GM10847 (cell line): ENCODE results near the gene SPATA33.

ENCODE experiments used
- POLR2A ChIP-seq: IDR thresholded peaks from 2 replicates; pipeline ENCODE4 v1.6.1; 2011; ENCODE audit not compliant: insufficient read length; ENCODE audit errors: extremely low read depth

The SPATA33 gene

DNA sequence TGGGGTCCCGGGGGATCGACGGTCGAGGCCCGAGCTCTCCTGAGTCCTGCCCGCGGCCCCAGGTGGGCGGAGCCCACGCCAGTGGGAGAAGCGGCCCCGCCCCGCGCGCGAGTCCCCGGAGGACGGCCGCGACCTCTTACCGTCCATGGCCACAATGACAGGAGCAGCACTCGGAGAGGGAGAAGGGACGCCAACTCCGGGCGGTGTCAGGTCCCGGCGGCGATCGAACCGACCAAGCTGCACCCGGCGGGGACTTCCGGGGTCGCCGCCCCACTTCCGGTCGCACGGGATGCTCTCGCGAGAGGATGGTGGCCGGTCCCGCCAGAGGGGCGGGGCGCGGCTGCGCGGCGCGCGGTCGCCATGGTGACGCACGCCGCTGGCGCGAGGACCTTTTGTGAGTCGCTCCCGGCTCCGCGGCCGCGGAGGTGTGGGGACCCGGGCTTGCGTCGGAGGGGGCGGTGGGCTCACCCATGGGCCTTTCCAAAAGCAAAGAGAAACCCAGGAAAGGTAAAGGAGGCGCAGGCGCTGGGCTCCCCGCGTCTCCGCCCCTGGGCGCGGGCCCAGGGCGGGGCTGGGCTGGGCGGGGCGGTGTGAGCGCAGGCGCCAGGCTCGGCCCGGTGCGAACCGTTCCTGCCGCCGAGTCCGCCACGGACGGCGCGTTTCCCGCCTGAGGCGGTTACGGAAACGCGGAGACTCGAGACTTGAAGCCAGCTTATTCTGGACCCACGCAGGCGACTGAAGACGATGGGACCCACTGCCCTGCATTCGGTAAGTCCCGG lies at the start of gene SPATA33, which contains the start of gene CHMP1A:
Gene SPATA33 (plus strand): TSS at position 395 of the 779 bp plus-strand sequence. CDS start 76 bp downstream, at position 471.
Gene CHMP1A (minus strand): TSS at position 267 of the 779 bp plus-strand sequence. CDS start 120 bp downstream, at position 147.
- peak; percentile 89 for TF ChIP-seq POLR2A

DNA sequence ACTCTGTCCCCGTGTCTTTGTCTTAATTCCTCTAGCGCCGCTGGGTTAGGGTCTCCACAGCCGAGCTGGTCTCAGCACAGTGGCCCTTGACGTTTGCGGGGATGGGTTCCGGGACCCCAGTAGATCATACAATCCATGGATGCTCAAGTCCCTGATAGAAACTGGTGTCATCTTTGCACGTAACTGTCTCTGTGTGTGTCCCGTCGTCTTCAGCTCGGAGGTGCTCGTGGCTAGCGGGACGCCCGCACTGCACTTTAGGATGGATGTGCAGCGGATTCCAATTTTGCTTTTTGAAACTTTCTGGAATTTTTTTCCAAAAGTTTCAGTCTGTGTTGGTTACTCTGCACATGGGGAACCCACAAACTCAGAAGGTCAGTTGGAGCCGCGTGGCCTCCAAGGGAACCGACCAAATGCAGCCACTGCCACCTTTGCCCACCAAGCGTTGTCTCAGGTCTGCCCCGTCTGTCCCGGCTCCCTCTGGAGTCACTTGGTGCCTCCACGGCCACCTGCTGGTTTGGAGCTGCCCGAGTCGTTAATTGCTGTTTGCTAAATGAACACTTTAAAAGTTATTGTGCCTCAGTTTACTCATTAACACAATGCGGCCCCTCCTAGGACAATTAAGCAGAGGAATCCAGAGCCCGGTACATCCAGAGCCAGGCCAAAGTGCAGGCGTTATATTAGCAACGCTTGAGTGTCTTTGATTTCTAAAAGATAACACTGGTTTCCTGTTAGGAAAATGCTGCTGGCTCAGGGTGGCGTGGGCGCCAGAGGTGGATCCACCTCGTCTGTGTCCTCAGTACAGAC lies 49.5 kb upstream of the SPATA33 start:
- TF ChIP-seq POLR2A = no peak

DNA sequence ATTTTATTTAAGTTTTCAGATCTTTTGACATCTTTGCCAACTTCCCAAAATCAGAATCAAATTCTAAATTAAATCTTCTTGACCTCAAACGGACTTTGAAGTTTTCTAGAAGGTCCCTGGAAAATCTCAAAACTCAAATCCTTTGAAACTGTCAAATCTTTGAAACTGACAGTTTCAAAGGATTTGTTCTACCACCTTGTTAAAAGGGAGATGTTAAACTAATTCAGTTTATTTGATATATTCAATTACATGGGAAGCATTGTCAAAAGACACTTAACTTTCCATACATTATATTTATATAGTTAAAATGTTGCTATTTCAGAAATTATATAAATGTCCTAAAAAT lies 47.6 kb upstream of the SPATA33 start:
- TF ChIP-seq POLR2A = no peak

DNA sequence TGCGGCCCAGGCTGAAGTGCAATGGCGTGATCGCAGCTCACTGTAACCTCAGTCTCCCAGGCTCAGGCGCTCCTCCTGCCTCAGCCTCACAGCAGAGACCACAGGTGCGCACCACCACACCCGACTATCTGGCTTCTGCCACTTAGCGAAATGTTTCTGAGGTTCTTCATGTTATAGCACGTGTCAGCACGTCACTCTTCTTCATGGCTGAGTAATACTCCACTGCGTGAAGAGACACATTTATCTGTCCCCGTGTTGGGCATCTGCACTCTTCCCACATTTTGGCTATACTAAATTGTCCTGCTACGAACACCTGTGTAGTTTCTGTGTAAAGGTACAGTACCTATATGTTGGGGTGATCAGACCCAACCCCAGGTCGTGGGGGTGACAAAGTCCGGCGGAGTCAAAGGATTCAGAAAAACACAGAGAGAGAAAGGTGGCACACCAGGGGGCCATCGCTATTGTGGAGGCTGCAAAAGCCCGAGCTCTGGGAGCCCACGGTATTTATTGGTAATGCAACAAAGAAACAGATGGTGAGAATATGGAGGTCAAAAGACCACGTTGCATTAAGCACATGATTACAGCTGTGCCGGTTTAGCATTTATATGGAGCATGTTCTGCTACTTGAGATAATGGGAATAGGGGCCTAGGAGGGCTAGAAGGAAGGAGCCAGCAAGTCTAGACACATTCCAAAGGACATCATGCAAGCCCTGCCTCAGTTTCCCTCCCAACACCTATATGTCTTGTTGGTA lies 45.0 kb upstream of the SPATA33 start:
- TF ChIP-seq POLR2A = no peak

DNA sequence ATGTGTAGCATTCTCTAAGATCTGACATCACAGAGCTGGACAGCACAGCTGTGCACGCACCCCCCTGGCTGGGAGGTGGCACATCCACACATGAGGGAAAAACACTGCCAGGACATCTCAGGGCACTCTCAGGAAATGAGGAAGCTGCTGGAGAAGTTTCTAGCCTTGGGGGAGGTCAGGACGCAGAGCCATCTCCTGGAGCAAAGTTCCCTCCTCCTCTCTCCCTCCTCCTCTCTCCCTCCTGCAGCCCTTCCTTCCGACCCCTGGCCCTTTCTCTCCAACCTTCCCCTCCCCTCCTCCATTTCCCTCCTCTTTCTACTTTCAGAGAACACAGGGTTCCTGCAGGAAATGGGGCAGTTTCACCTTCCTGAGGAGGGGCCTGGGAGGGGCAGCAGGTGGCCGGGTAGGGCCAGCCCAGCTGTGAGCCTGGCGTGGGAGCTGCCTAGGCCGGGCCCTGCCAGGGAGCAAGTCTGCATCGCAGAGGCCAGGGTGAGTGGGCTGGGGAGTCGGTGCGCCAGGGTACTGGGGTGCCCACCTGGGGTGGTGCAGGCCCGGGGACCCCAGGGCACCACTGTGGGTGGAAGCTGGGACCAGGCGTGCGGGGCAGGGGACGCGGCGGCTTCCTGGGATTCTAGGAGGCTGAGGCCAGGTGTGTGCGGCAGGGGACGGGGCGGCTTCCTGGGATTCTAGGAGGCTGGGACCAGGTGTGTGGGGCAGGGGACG lies 44.2 kb upstream of the SPATA33 start, which contains the start of gene DPEP1:
Gene DPEP1 (plus strand): TSS at position 412 of the 723 bp plus-strand sequence. CDS start 16,769 bp downstream, outside the sequence.
- no peak for TF ChIP-seq POLR2A

DNA sequence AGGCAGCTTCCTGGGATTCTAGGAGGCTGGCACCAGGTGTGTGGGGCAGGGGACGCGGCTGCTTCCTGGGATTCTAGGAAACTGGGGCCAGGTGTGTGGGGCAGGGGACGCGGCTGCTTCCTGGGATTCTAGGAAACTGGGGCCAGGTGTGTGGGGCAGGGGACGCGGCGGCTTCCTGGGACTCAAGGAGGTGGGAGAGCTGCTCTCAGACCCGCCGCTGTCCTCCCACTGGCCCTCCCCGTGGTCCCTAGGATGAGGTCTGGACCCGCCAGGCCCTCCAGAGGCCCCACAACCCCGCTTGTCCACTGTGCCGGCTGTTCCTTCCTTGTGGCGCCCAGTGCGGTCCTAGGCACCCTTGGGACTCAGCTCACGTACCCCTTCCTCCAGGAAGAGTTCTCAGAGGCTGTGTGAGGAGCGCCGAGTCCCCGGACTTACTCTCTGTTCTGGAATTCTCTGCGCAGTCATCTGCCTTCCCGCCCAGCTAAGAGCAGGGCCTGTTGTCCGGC lies 43.6 kb upstream of the SPATA33 start:
- TF ChIP-seq POLR2A = no peak

DNA sequence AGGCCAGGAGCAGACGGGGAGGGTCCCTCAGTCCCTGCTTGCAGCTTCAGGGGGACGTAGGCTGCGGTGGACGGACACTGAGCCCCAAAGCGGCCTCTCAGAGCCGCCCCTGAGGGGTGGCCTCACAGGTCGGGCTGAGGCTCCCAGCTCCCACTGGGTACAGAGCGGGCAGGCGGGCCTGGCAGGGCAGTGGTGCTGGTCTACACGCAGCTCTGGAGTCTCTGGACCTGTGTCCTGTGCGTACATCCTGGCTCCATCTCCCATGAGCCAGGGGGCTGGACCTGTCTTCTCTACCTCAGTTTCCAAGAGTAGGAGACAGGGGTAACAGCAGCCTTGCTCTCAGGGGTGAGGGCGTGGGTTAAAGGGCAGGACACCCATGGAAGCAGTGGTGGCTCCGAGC lies 42.5 kb upstream of the SPATA33 start:
- no peak for TF ChIP-seq POLR2A

DNA sequence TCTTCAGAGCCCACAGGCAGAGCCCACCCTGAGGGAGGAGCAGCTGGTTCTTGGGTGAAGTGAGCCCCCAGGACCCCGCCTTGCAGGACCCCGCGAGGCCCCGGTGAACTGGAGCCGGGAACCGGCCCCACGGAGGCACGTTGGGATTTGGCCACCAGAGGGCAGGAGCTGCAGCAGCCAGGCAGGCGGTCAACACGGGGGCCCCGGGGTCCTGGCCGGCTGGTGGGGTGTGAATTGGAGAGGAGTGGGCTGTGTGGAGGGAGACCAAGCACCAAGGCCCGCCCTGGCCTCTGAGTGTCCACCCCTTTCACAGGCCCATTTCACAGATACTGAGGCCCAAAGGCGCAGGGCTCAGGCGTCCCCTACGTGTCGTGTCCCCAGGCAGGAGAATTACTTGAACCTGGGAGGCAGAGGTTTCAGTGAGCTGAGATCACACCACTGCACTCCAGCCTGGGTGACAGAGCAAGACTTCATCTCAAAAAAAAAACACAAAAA lies 42.0 kb upstream of the SPATA33 start:
- TF ChIP-seq POLR2A = no peak

DNA sequence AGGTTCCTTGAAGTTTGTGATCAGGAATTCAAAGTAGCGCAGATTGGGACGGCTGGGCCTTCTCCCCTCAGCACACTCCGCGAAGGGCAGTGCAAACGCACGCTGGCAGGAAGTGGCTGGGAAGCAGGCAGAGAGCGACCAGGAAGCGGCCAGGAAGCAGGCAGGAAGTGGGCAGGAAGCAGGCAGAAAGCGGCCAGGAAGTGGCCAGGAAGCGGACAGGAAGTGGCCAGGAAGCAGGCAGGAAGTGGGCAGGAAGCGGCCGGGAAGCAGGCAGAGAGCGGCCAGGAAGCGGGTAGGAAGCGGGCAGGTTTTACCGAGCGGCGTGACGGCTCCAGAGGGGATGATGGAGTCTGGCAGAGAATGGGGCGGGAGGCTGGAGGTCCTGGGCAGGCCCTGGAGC lies 41.0 kb upstream of the SPATA33 start:
- TF ChIP-seq POLR2A = no peak

DNA sequence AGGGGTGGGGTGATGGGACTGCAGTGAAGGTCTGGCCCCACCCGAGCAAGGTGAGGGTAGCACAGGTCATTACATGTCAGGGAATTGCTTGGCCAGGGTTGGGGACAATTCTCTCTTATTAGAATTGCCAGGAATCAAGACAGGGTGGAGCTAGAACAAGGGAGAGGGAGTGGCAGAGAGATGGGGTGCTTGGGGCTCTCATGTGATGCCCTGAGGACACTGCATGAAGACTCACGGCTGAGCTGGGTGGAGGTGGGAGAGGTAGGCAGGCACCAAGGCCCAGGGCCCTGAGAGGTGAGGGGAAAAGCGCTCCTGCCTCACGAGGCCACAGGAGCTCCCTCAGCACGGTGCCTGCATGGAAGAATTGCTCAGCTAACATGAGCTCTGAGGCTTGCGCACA lies 40.6 kb upstream of the SPATA33 start:
- no peak for TF ChIP-seq POLR2A

DNA sequence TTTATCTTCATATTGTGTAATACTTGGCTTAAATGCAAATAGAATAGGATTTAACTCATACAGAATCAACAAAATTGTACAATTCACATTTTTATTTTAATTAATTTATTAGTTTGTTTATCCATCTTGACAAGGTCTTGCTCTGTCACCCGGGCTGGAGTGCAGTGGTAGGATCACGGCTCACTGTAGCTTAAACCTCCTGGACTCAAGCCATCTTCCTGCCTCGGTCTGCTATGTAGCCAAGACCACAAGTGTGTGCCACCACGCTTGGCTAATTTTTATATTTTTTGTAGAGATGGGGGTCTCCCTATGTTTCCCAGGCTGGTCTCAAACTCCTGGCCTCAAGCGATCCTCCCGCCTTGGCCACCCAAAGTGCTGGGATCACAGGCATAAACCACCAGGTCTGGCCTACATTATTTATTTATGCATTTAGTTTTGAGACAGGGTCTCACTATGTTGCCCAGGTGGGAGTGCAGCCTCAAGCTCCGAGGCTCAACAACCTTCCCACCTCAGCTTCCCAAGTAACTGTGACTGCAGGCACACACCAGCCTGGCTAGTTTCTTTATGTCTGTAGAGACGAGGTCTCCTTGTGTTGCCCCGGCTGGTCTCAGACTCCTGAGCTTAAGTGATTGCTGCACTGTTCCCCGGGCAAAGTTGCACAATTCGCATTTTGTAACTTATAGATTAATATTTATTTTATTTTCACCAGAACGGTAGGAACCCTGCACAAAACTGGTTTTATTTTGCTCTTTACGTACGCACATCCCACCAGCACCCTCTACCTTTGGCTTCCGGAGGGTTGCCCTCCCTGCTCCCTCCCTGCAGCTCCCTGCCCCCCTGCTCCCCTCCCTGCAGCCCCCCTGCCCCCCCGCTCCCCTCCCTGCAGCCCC lies 39.3 kb upstream of the SPATA33 start:
- TF ChIP-seq POLR2A = no peak

DNA sequence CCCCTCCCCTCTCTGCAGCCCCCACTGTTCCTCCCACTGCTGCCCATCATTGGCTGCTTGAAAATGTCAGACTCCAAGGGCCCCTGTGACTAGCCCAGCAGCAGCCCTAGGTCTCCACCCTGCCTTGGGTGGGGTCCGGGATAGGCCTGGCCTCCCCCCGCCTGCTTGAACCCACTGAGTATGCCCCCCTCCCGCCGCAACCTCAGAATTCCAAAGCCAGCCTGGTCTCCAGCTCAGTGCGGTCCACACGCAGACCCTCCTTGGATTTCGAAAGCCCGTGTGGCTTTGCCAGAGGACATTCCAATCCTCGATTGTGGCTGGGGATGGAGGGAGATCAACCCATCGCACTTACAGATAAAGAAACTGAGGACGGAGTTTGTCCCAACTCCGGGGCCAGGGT lies 37.8 kb upstream of the SPATA33 start:
- TF ChIP-seq POLR2A = no peak

DNA sequence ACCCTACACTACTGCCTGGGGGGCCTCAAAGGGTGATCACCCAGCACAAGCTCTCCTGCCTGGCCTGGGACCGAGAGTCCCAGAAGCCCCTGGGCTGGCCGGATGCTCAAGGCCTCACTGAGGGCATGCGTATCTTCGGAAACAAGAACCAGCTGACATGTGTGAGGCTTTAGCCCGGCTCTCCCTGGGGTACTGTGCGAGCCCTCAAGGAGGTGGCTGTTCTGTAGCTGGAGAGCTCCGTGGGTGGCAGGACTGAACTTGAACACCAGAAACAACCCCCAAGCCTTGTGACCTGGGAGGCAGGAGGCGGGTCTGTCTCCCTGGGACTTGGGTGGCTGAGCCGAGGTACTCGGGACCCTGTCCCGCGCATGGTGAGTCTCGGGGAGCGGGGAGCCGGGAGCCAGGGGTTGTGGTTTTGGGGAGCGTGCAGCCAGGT lies 37.2 kb upstream of the SPATA33 start:
- no peak for TF ChIP-seq POLR2A
